ENCODE results near the gene TBL1XR1.

TBL1XR1 gene

DNA sequence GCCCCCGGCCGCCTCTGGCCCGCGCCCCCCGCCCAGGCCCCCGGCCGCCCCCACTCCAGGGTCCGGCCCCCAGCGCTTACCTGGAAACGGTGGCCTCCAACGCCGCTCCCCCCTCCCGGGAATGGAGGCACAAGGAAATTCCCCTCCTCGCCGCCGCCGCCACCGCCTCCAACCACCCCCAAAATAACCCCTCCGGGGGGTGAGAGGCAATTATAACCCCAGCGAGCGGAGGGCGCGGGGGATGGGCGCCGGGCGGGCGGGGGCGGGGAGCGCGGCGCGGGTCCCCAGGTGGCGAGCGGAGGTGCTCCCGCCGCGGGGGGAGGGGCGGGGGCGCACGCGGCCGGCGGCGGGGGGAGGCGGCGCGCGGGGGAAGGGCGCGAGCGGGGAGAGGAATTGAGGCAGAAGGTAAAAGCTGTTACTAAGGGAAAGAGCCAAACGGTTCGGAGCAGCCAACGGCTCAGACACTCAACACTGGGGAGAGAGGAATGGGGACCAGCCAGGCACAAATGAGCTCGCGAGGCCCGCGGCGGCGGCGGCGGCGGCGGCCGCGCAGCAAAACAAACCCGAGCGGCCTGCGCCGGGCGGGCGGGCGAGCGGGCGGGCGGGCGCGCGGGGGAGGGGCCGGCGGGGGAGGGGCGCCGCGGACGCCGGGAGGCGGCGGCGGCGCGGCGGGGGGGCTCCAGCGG is at the start of gene TBL1XR1:
Gene TBL1XR1 (minus strand): TSS at position 442 of the 686 bp plus-strand sequence. CDS start 132,505 bp downstream, outside the sequence.
- in situ Hi-C loops (cut with MboI; ENCODE audit: low sequenced_read_pairs), result no loop called here

GRCh38 chr3:177245250-177245649 is 48.0 kb upstream of the TBL1XR1 start:
- in situ Hi-C loops (cut with MboI; ENCODE audit: low sequenced_read_pairs), result no loop called here

- in situ Hi-C loops (cut with MboI; ENCODE audit: low sequenced_read_pairs), result no loop called here
Observed at GRCh38 chr3:177244606-177245005, 47.3 kb upstream of the TBL1XR1 start.

GRCh38 chr3:177238686-177239216 is 41.5 kb upstream of the TBL1XR1 start:
- in situ Hi-C loops (cut with MboI; ENCODE audit: low sequenced_read_pairs), result no loop called here

DNA sequence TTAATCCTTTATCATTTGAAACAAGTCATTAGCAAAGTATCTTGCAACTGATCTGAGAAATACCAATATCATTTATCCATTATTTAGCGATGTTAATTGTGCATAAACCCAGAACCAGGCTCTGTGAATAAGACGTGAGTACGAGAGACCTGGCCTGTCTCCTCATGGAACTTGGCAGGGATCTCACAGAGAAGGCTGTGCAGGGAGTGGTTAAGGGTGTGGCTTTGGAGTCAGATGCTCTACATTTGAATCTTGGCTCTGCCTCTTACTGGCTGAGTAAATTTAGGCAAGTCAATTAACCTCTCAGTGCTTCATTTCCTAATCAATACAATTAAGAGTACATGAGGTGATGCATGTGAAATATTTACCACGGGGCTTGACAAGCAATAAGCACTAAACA is 39.9 kb upstream of the TBL1XR1 start:
- in situ Hi-C loops (cut with MboI; ENCODE audit: low sequenced_read_pairs), result no loop called here

DNA sequence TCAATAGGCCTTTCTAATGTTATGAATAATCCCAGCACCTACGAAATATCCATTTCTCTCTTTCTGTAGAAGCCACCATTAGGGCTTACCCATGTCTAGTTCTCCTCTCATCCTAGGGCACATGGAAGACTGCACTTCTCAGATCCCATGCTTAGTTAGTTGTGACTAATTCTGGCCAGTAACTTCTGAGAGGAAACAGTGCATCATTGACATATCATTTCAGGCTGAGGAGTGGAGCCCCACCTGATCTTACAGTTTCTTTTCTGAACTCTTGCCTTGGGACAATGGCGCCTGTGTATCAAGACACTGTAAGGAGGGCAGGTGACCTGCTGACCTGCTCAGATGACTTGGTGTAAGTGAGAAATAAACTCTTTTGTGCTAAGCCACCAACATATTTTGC is 39.4 kb upstream of the TBL1XR1 start:
- in situ Hi-C loops (cut with MboI; ENCODE audit: low sequenced_read_pairs), result no loop called here

GRCh38 chr3:177234121-177234520 is 36.8 kb upstream of the TBL1XR1 start:
- in situ Hi-C loops (cut with MboI; ENCODE audit: low sequenced_read_pairs), result no loop called here

- in situ Hi-C loops (cut with MboI; ENCODE audit: low sequenced_read_pairs), result no loop called here
Observed at GRCh38 chr3:177231242-177231641, 34.0 kb upstream of the TBL1XR1 start.

DNA sequence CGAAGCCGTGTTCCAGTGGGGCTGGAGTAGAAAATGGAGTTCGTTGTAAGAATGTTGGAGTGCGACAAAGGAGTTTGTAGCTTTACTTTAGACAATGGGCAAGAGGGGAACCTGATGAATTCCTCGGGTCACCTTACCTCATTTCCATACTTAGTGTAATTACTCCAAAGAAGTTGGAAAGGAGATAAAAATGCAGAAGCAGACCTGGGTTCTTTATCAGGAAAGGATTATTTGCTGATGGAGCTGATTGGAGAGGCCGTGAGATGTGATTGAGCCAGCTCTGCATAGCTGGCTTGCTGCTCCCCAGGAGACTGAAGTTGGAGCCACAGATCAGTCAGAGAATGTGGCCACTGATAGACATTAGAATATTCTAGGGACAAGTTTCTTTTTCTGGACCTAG is 33.4 kb upstream of the TBL1XR1 start:
- in situ Hi-C loops (cut with MboI; ENCODE audit: low sequenced_read_pairs), result no loop called here

- in situ Hi-C loops (cut with MboI; ENCODE audit: low sequenced_read_pairs), result no loop called here
Observed at GRCh38 chr3:177229791-177230190, 32.5 kb upstream of the TBL1XR1 start.

GRCh38 chr3:177228601-177229190 is 31.4 kb upstream of the TBL1XR1 start:
- in situ Hi-C loops (cut with MboI; ENCODE audit: low sequenced_read_pairs), result no loop called here

DNA sequence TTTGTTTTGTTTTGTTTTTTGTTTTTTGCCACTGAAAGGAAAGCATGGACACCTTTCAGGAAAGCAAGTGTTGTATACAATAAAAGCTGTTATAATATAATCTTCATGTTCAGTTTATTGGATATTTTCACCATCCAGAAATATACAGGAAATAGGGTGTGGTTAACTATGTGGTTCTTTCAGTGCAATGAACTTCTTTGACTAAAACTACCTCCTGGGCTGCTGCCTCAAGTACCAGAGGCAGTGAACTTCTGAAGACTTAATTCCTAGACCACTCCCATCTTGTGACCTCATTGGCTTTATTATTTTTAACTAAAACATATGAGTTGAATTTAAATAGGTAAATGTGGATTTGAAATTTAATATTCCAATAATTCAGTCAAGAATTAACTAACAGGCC is 27.1 kb upstream of the TBL1XR1 start:
- in situ Hi-C loops (cut with MboI; ENCODE audit: low sequenced_read_pairs), result no loop called here

GRCh38 chr3:177221744-177222143 is 24.5 kb upstream of the TBL1XR1 start:
- in situ Hi-C loops (cut with MboI; ENCODE audit: low sequenced_read_pairs), result no loop called here

- in situ Hi-C loops (cut with MboI; ENCODE audit: low sequenced_read_pairs), result no loop called here
Observed at GRCh38 chr3:177220136-177220974, 23.1 kb upstream of the TBL1XR1 start.

GRCh38 chr3:177213801-177214535 is 16.7 kb upstream of the TBL1XR1 start:
- in situ Hi-C loops (cut with MboI; ENCODE audit: low sequenced_read_pairs), result no loop called here

GRCh38 chr3:177212756-177213155 is 15.5 kb upstream of the TBL1XR1 start:
- in situ Hi-C loops (cut with MboI; ENCODE audit: low sequenced_read_pairs), result no loop called here

DNA sequence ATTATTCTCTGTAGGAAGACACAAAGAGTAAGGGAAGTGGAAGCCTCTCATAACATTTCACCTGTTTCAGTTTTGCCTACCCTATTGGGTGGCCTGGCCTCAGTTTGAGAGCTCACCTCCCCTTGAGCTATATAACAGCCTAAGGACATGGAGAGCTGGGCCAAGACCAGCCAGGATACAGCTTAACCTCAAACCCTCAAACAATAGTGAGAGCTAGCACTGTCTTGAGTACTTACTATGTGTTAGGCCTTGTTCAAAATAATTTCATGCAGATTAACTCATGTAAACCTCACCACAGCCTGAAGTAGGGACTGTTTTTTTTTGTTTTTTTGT is 15.0 kb upstream of the TBL1XR1 start:
- in situ Hi-C loops (cut with MboI; ENCODE audit: low sequenced_read_pairs), result no loop called here

DNA sequence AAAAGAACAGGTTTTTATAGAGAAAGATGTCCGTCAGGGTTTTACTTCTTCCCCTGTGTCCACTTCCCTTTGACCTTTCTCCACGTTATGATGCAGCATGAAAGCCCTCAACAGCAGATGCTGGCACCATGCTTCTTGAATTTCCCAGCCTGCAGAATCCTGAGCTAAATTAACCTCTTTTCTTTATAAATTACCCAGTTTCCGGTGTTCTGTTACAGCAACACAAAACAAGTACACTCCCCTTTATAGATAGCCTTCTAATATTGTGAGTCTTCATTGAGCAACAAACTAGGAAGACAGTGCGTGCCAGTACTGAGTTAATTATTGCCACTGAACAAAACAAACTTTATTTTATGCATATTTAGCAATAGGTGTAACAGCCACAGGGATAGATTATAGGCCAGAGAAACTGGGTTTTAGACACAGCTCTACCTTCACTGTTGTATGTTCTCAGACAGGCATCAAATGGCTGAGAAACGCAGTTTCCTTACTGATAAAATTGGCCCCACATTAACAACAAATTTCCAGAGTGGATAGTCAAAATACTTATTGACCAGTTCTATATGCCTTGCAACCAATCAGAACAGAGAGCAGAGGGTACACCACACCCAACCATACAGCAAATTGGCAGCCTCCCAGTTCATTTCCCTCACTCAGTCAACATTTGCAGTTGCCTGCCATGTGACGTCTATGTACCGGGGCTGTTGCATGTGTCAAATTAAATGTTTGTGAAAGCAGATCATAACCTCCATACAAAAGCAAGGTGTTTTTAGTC is 14.4 kb upstream of the TBL1XR1 start:
- in situ Hi-C loops (cut with MboI; ENCODE audit: low sequenced_read_pairs), result no loop called here

GRCh38 chr3:177210744-177211502 is 13.6 kb upstream of the TBL1XR1 start:
- in situ Hi-C loops (cut with MboI; ENCODE audit: low sequenced_read_pairs), result no loop called here

DNA sequence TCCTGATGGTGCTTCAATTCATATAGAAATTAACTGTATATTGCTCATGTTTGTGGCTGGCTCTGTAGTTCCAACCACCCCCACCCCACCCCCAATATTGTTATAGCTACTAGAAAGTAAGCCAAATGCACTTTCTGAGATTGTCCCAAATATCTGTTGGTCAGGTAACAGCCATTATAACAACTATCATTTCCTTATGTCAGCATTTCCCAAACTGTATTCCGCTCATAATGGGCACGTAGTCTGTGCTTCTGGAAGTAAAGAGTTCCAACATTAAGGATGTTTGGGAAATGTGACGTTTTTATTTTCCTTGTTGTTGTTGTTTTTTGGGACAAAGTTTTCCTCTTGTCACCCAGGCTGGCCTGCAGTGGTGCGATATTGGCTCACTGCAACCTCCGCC is 12.2 kb upstream of the TBL1XR1 start:
- in situ Hi-C loops (cut with MboI; ENCODE audit: low sequenced_read_pairs), result no loop called here
